ENCODE results near the gene ZBTB1.

DNA sequence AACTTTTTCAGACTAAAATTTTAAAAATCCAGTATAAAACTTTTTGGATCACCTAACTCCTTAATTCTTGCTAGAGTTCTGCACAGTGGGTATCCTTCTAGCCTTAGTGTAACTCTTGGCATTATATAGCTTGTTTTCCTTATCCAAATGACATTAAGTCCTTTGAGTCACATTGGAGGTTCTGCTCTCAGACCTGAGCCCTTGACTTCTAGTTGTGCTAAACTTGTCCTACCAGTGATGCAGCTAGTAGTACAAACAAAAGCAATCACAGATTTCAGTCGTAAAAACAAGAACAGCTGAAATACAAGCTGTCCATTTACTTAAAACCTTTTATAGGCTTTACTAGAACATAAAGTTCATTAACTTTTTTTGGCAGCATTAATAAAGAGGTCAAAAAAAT, 10.5 kb downstream of the ZBTB1 start:
- TF ChIP-seq CTCF (IDR thresholded peaks at IDR 0.05), result no peak
- TF ChIP-seq EP300 (IDR thresholded peaks at IDR 0.05), result no peak
- TF ChIP-seq POLR2A (IDR thresholded peaks at IDR 0.05), result no peak
- TF ChIP-seq POLR2AphosphoS5 (IDR thresholded peaks at IDR 0.05), result no peak

Data from gastroesophageal sphincter (tissue), 3 donors.